H9 (cell line): ENCODE results near the gene EPHA4. TPM values are rescaled to one million over a fixed set of nuclear protein-coding genes. Genes with fewer than 3 reads are reported as not detected.

Experiments used
- DNase-seq: peaks from one replicate; pipeline ENCODE4 v3.0.0-alpha.2; 2017
- H2AFZ ChIP-seq: one replicate; pipeline ENCODE4 v1.6.1; 2013; ENCODE audit warnings: mild to moderate bottlenecking, low read length, control low read depth, moderate library complexity
- H2AK5ac ChIP-seq: 2 replicates; pipeline ENCODE4 v1.6.1; 2013; ENCODE audit warnings: low read length, control low read depth, mixed read lengths; ENCODE audit not compliant: insufficient read length
- H2BK120ac ChIP-seq: one replicate; pipeline ENCODE4 v1.6.1; 2013; ENCODE audit warnings: low read depth, mild to moderate bottlenecking, low read length, control low read depth, inconsistent platforms; ENCODE audit not compliant: poor library complexity, severe bottlenecking
- H2BK12ac ChIP-seq: 2 replicates; pipeline ENCODE4 v1.6.1; 2013; ENCODE audit warnings: low read length, control low read depth, mixed read lengths, low read depth; ENCODE audit not compliant: insufficient read length
- H2BK15ac ChIP-seq: 2 replicates; pipeline ENCODE4 v1.6.1; 2013; ENCODE audit warnings: low read depth, low read length, control low read depth
- H2BK20ac ChIP-seq: one replicate; pipeline ENCODE4 v1.6.1; 2013; ENCODE audit warnings: low read depth, mild to moderate bottlenecking, low read length, control low read depth, inconsistent platforms; ENCODE audit not compliant: poor library complexity, severe bottlenecking
- H2BK5ac ChIP-seq: 2 replicates; pipeline ENCODE4 v1.6.1; 2013; ENCODE audit warnings: low read length, control low read depth, mixed read lengths; ENCODE audit not compliant: insufficient read length
- H3K14ac ChIP-seq: 2 replicates; pipeline ENCODE4 v1.6.1; 2013; ENCODE audit warnings: low read length, control low read depth; ENCODE audit not compliant: insufficient read depth
- H3K18ac ChIP-seq: 2 replicates; pipeline ENCODE4 v1.6.1; 2013; ENCODE audit warnings: low read depth, mild to moderate bottlenecking, mixed read lengths, low read length, control low read depth; ENCODE audit not compliant: insufficient read length
- H3K23ac ChIP-seq: 2 replicates; pipeline ENCODE4 v1.6.1; 2013; ENCODE audit warnings: low read length, control low read depth, mixed read lengths, low read depth; ENCODE audit not compliant: insufficient read length
- H3K23me2 ChIP-seq: 2 replicates; pipeline ENCODE4 v1.6.1; 2013; ENCODE audit warnings: low read depth, mild to moderate bottlenecking, mixed read lengths, low read length, control low read depth; ENCODE audit not compliant: insufficient read length, poor library complexity, severe bottlenecking
- H3K27ac ChIP-seq: 2 replicates; pipeline ENCODE4 v1.5.1; 2013; ENCODE audit warnings: low read length, control low read depth, mixed read lengths, low read depth; ENCODE audit not compliant: insufficient read length
- H3K27me3 ChIP-seq: 2 replicates; pipeline ENCODE4 v1.6.1; 2013; ENCODE audit warnings: low read length, control low read depth, inconsistent platforms; ENCODE audit not compliant: insufficient read depth
- H3K4ac ChIP-seq: 2 replicates; pipeline ENCODE4 v1.6.1; 2013; ENCODE audit warnings: low read depth, mild to moderate bottlenecking, control low read depth, inconsistent platforms, low read length, moderate library complexity
- H3K4me1 ChIP-seq: 2 replicates; pipeline ENCODE4 v1.6.1; 2013; ENCODE audit warnings: low read length, control low read depth, inconsistent platforms; ENCODE audit not compliant: insufficient read depth
- H3K4me2 ChIP-seq: 2 replicates; pipeline ENCODE4 v1.6.1; 2013; ENCODE audit warnings: low read length, control low read depth, mixed read lengths; ENCODE audit not compliant: insufficient read length, insufficient read depth
- H3K56ac ChIP-seq: 2 replicates; pipeline ENCODE4 v1.6.1; 2013; ENCODE audit warnings: low read depth, mild to moderate bottlenecking, mixed read lengths, low read length, control low read depth; ENCODE audit not compliant: insufficient read length
- H3K79me1 ChIP-seq: 2 replicates; pipeline ENCODE4 v1.6.1; 2013; ENCODE audit warnings: low read depth, mild to moderate bottlenecking, moderate library complexity, low read length, control low read depth, inconsistent platforms; ENCODE audit not compliant: insufficient read depth, poor library complexity, severe bottlenecking
- H3K79me2 ChIP-seq: 2 replicates; pipeline ENCODE4 v1.6.1; 2013; ENCODE audit warnings: low read length, control low read depth, inconsistent platforms; ENCODE audit not compliant: insufficient read depth
- H3K9ac ChIP-seq: 2 replicates; pipeline ENCODE4 v1.6.1; 2013; ENCODE audit warnings: low read length, control low read depth, mixed read lengths; ENCODE audit not compliant: insufficient read length; ENCODE audit errors: extremely low read depth
- H3K9me3 ChIP-seq: one replicate; pipeline ENCODE4 v1.6.1; 2013; ENCODE audit warnings: low read depth, low read length, inconsistent platforms; ENCODE audit not compliant: control insufficient read depth
- H3T11ph ChIP-seq: one replicate; pipeline ENCODE4 v1.6.1; 2013; ENCODE audit warnings: mild to moderate bottlenecking, low read length, control low read depth, inconsistent platforms
- H4K20me1 ChIP-seq: one replicate; pipeline ENCODE4 v1.6.1; 2013; ENCODE audit not compliant: control insufficient read depth, insufficient read length, insufficient read depth
- H4K5ac ChIP-seq: 2 replicates; pipeline ENCODE4 v1.6.1; 2013; ENCODE audit warnings: low read depth, mild to moderate bottlenecking, mixed read lengths, low read length, control low read depth; ENCODE audit not compliant: insufficient read length
- H4K8ac ChIP-seq: replicated peaks from 2 replicates; pipeline ENCODE4 v1.6.1; 2013; ENCODE audit warnings: low read length, control low read depth, mixed read lengths, low read depth; ENCODE audit not compliant: insufficient read length
- H4K91ac ChIP-seq: 2 replicates; pipeline ENCODE4 v1.6.1; 2013; ENCODE audit warnings: low read depth, mild to moderate bottlenecking, moderate library complexity, mixed read lengths, low read length, control low read depth; ENCODE audit not compliant: insufficient read length
- H3K27ac Mint-ChIP-seq, 3 experiments: 2 replicates in 2 of 3; 3 replicates in 1 of 3; pipeline ENCODE4 v1.8.0; 2020 to 2021; ENCODE audit warnings: mixed read lengths in 3 of 3, mild to moderate bottlenecking in 1 of 3, moderate library complexity in 1 of 3
- H3K27me3 Mint-ChIP-seq: 2 replicates; pipeline ENCODE4 v1.8.0; 2021; ENCODE audit warnings: low read depth, mild to moderate bottlenecking, moderate library complexity, mixed read lengths
- H3K36me3 Mint-ChIP-seq, 3 experiments: 2 replicates in 2 of 3; 3 replicates in 1 of 3; pipeline ENCODE4 v1.8.0; 2020 to 2021; ENCODE audit warnings: low read depth in 3 of 3, mixed read lengths in 3 of 3; ENCODE audit not compliant: insufficient read depth in 1 of 3
- H3K4me1 Mint-ChIP-seq, 2 experiments: 2 replicates each; pipeline ENCODE4 v1.8.0; 2020; ENCODE audit warnings: mixed read lengths in 2 of 2
- H3K4me3 Mint-ChIP-seq, 2 experiments: 2 replicates in 1 of 2; 3 replicates in 1 of 2; pipeline ENCODE4 v1.8.0; 2020 to 2021; ENCODE audit warnings: mild to moderate bottlenecking in 2 of 2, mixed read lengths in 2 of 2, moderate library complexity in 1 of 2
- H3K9me3 Mint-ChIP-seq, 2 experiments: 2 replicates in 1 of 2; 3 replicates in 1 of 2; pipeline ENCODE4 v1.8.0; 2020; ENCODE audit warnings: mild to moderate bottlenecking in 2 of 2, mixed read lengths in 2 of 2, moderate library complexity in 1 of 2
- WGBS: extraction: QIAGEN DNeasy Blood & Tissue Kit; methylation state at CpG from one replicate; pipeline ENCODE4 v1.1.7; 2013; ENCODE audit warnings: missing lambda C conversion rate, low lambda C conversion rate, mixed read lengths; ENCODE audit not compliant: insufficient read length; ENCODE audit errors: extremely low coverage; 5-methylcytosine and 5-hydroxymethylcytosine counted together
- total RNA-seq: library from RNA; stranded (reverse); gene quantifications from 2 replicates; pipeline ENCODE4 v1.2.1, GENCODE V29; 2021
- TF ChIP-seq, protein P1 (sequence below): fragments of 200-600 bp; sonication (generic); conservative IDR thresholded peaks from 3 replicates; pipeline ENCODE4 v1.8.0; 2021; ENCODE audit warnings: antibody characterized with exemption, mild to moderate bottlenecking

The EPHA4 gene
- total RNA-seq, 1 experiment from 2014 or later = 25.1 TPM

DNA sequence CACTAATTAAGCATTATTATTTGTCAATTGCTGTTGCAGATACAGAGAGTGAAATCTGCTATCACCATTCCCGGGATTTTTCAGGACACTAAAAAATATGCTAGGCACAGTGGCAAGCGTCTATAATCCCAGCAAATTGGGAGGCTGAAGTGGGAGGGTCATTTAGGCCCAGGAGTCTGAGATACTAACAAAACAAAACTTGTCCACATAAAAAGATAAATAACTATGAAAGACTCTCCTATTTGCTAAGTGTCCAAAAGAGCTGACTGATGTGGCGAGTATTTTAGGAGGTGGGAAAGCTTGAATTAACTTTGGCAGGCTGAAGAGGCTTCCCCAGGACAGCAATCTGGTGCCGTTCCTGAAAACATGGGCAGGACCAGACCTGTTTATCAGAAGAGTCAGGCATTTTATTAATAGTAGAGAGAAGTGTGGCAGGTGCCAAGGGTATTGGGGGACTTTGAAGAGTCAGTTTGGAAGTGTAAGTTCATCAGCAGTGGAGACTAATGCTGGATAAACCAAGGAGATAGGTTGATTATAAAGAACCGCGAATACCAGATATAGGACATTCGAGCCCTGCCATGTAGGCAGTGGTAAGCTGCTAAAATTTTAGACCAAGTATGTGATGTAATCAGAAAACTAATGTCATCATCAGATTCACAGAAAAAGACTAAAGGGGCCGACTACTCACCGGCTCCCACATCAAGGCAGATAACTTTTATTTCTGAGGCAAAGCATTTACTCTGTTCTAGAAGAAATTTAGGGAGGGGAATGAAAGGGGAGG lies 201.8 kb downstream of the EPHA4 start:
- no peak for DNase-seq
- Histone ChIP-seq H4K20me1 (no peaks in the 10 kb centered on the region), H3K79me1 (no peaks in the 10 kb centered on the region), H2AFZ (no peak overlapping the region), H3K56ac (no peak overlapping the region), H4K5ac (no peak overlapping the region), H3K14ac (no peak overlapping the region), H3K27ac (no peak overlapping the region), H2BK12ac (no peak overlapping the region), H2BK15ac (no peak overlapping the region), H3K18ac (no peak overlapping the region), H3K27me3 (no peaks in the 10 kb centered on the region), H3K4me2 (no peak overlapping the region), H2BK120ac (no peak overlapping the region), H3K23me2 (no peaks in the 10 kb centered on the region), H4K91ac (no peak overlapping the region), H3K79me2 (no peaks in the 10 kb centered on the region), H3K23ac (no peak overlapping the region), H2BK20ac (no peak overlapping the region), H2BK5ac (no peak overlapping the region), H2AK5ac (no peak overlapping the region), H3T11ph (no peak overlapping the region), H3K4me1 (peaks cover 2% of the 10 kb centered on the region; the same call in 1 of the 2 replicates), H3K9me3 (no peaks in the 10 kb centered on the region), H3K9ac (no peak overlapping the region), H3K4ac (no peak overlapping the region), H4K8ac (no peak overlapping the region)
- TF ChIP-seq, protein P1, sequence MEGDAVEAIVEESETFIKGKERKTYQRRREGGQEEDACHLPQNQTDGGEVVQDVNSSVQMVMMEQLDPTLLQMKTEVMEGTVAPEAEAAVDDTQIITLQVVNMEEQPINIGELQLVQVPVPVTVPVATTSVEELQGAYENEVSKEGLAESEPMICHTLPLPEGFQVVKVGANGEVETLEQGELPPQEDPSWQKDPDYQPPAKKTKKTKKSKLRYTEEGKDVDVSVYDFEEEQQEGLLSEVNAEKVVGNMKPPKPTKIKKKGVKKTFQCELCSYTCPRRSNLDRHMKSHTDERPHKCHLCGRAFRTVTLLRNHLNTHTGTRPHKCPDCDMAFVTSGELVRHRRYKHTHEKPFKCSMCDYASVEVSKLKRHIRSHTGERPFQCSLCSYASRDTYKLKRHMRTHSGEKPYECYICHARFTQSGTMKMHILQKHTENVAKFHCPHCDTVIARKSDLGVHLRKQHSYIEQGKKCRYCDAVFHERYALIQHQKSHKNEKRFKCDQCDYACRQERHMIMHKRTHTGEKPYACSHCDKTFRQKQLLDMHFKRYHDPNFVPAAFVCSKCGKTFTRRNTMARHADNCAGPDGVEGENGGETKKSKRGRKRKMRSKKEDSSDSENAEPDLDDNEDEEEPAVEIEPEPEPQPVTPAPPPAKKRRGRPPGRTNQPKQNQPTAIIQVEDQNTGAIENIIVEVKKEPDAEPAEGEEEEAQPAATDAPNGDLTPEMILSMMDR = no peak
- Mint-ChIP-seq H3K4me1 (peaks cover 19 to 29% of the 10 kb centered on the region in 2 experiments), H3K27me3 (no peaks in the 10 kb centered on the region; the same call in 1 of the 2 replicates), H3K9me3 (no peaks in the 10 kb centered on the region), H3K4me3 (no peak overlapping the region), H3K27ac (no peak overlapping the region), H3K36me3 (no peaks in the 10 kb centered on the region; a peak in 1 of 7 replicates)
- no CpG with 5 or more reads among the region's 9 CpGs for WGBS
